ENCODE measurements around the gene SMIM36. TPM values are rescaled to one million over a fixed set of nuclear protein-coding genes. Genes with fewer than 3 reads are reported as not detected.
"Not testable (repeated sequence)": the region's sequence is repeated elsewhere in the genome, so short reads cannot be mapped to it uniquely, and the experiment has no call there.

Gene SMIM36
- total RNA-seq, 2 experiments from 2014 or later = not detected

DNA sequence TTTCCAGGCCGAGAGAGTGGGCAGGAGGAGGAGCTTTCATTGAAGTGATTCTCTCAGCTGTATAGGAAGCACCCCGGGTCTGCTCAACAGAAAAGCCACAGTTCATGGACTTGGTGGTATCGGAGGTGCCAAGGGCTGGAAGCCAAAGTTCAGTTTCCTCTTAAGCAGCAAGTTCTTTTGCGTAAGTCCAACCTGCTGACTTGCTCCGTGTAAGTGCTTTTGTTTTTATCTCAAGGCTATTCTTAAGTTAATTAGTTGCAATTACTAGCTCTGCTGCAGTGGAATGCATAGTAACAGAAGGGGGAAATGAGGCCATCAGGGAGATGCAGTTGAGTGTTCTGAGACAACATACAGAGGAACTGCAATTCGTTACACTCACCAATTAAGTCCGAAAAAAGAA lies 44.6 kb downstream of the SMIM36 start:
- ChIA-PET POLR2A (interaction anchor here (0.6 kb wide), 1 partner anchor 754 kb away, joined by 3 read pairs; no protein-coding TSS in a partner anchor), CTCF (no interaction called here)
- intact Hi-C loops (cut with micrococcal nuclease) = no loop called here
- Mint-ChIP-seq H3K4me3 (no peak overlapping the region), H3K9me3 (no peaks in the 10 kb centered on the region), H3K4me1 (ENCODE audit: low read depth) (peaks cover 4% of the 10 kb centered on the region), H3K27me3 (no peaks in the 10 kb centered on the region), H3K27ac (no peak overlapping the region), H3K36me3 (no peaks in the 10 kb centered on the region)
- no peak for DNase-seq

DNA sequence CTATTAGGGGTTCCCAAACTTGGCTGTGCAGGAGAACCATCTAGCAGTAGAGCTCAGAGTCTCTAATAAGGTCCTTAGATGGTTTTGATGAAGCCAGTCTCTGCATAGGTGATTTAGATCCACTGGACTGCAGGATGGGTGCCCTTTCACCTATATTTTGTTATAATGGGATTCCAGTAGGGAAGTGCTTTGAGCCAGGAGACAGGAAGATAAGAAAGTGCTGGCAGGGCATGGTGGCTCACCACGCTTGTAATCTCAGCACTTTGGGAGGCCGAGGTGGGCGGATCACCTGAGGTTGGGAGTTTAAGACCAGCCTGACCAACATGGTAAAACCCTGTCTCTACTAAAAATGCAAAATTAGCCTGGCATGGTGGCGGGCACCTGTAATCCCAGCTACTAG lies 45.5 kb downstream of the SMIM36 start:
- H3K27me3 Mint-ChIP-seq; H3K4me3 Mint-ChIP-seq; H3K27ac Mint-ChIP-seq; CTCF ChIA-PET; H3K9me3 Mint-ChIP-seq; DNase-seq; H3K36me3 Mint-ChIP-seq; H3K4me1 Mint-ChIP-seq (ENCODE audit: low read depth); intact Hi-C loops (cut with micrococcal nuclease); POLR2A ChIA-PET: not testable (repeated sequence)

DNA sequence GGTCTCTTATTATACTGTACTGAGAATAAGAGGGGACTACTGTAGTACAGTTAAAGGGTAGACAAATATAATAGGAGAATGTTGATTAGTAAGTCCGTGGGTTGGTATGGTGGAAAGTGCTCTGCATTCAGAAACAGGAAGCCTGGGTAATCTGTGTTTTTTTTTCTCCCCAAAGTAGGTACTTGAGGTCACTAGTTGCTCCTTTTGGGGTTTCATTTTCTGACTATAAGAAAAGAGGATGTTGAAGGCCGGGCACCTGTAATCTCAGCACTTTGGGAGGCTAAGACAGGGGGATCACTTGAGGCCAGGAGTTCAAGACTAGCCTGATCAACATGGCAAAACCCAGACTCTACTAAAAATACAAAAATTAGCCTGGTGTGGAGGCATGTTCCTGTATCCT lies 47.7 kb downstream of the SMIM36 start:
- no peak for DNase-seq
- ChIA-PET CTCF (no interaction called here), POLR2A (no interaction called here)
- Mint-ChIP-seq H3K4me3 (no peak overlapping the region), H3K36me3 (no peaks in the 10 kb centered on the region), H3K4me1 (ENCODE audit: low read depth) (peaks cover 14% of the 10 kb centered on the region), H3K27ac (no peak overlapping the region), H3K27me3 (peaks cover 5% of the 10 kb centered on the region), H3K9me3 (no peaks in the 10 kb centered on the region)
- intact Hi-C loops (cut with micrococcal nuclease) = no loop called here

DNA sequence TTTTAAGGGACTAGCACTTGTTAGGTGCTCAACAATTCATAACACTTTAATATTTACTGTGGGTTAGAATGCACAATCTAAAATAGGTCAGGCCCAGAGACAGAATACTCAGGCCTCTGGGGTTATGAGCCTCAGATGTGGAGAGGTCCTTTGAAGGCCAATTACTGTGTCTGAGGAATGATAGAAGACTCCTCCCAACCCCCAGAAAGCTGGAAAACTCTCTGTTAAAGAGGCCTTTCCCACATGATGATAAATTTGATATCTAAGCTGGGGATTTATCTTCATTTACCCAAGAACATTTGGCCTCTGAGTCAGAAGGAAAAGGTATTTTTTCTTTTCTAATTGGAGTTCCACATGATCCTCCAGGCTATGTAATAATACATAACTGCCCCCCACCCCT lies 48.5 kb downstream of the SMIM36 start:
- peaks cover 19% of the 10 kb centered on the region for H3K4me1 Mint-ChIP-seq (ENCODE audit: low read depth)
- peaks cover 8% of the 10 kb centered on the region for H3K27me3 Mint-ChIP-seq
- no peak overlapping the region for H3K27ac Mint-ChIP-seq
- no peaks in the 10 kb centered on the region for H3K9me3 Mint-ChIP-seq
- DNase-seq = no peak
- intact Hi-C loops (cut with micrococcal nuclease) = no loop called here
- CTCF ChIA-PET = no interaction called here
- H3K4me3 Mint-ChIP-seq = no peak overlapping the region
- no peaks in the 10 kb centered on the region for H3K36me3 Mint-ChIP-seq
- POLR2A ChIA-PET = no interaction called here

DNA sequence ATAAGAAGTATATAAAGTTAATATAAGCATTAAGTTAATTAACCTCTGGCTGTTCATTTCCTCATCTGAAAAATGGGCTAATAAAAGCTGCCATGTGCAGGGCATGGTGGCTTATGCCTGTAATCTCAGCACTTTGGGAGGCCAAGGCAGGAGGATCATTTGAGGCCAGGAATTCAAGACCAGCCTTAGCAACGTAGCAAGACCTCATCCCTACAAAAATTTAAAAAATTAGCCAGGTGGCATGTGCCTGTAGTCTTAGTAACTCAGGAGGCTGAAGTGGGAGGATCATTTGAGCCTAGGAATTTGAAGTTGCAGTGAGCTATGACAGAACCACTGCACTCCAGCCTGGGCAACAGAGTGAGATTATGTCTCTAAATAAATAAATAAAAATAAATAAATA lies 49.0 kb downstream of the SMIM36 start:
- H3K36me3 Mint-ChIP-seq = no peaks in the 10 kb centered on the region
- intact Hi-C loops (cut with micrococcal nuclease) = no loop called here
- H3K27me3 Mint-ChIP-seq = peaks cover 9% of the 10 kb centered on the region
- CTCF ChIA-PET = no interaction called here
- POLR2A ChIA-PET = no interaction called here
- DNase-seq = no peak
- peaks cover 19% of the 10 kb centered on the region for H3K4me1 Mint-ChIP-seq (ENCODE audit: low read depth)
- no peak overlapping the region for H3K4me3 Mint-ChIP-seq
- H3K27ac Mint-ChIP-seq = no peak overlapping the region
- no peaks in the 10 kb centered on the region for H3K9me3 Mint-ChIP-seq

DNA sequence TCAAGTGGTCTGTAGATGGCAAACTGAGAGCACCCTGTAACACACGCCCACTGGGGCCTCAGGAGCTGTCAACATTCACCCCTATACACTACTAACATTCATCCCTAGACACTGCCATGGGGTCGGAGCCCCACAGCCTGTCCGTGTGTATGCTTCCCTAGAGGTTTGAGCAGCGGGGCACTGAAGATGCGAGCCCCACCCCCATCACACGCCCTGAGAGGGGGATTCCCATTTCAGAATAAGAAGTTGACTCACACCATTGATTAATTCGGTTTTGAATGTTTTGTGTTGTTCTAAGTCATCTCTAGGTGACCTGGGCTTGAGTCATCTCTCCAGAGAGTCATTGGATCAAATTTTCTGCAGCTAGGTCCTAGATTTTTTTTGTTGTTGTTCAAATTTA lies 52.3 kb downstream of the SMIM36 start:
- no peak overlapping the region for H3K27ac Mint-ChIP-seq
- intact Hi-C loops (cut with micrococcal nuclease) = loop anchor here (1.0 kb wide), 3 partner anchors 23 to 275 kb away; no protein-coding TSS in a partner anchor
- peaks cover 19% of the 10 kb centered on the region for H3K4me1 Mint-ChIP-seq (ENCODE audit: low read depth)
- H3K36me3 Mint-ChIP-seq = no peaks in the 10 kb centered on the region
- no peak overlapping the region for H3K4me3 Mint-ChIP-seq
- H3K27me3 Mint-ChIP-seq = peaks cover 17% of the 10 kb centered on the region
- ChIA-PET CTCF (interaction anchor here (0.8 to 1.1 kb wide), 3 partner anchors 17 to 111 kb away, joined by 3 to 5 read pairs (median 4); no protein-coding TSS in a partner anchor), POLR2A (no interaction called here)
- peak; percentile 81 for DNase-seq
- H3K9me3 Mint-ChIP-seq = no peaks in the 10 kb centered on the region

DNA sequence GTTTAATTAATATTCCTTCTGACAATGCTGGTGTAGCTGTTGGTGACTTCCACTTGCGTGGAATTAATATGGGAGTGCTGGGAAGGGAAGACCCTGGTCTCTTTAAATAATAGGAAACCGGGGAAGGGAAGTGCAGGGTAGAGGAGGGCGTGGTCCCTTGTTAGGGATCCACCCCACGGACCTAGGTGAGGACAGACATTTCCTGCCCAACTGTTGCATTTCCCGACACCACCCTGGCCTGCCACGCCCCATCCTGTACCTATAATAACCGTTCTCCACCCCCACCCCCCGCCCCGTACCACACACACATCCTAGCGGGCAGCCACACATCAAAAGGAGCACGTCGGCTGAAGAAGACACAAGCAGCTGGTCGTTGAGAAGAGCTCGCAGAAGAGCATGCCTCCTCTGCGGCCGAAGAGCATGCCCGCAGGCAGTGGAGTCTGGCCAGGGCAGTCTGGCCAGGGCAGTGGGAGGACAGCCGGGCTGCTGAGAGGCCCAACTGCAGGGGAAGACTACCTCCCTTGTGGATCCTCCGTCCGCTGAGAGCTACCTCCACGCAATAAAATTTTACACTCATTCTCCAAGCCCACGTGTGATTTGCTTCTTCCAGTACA lies 52.9 kb downstream of the SMIM36 start:
- ChIA-PET CTCF (interaction anchor here (0.8 to 1.1 kb wide), 3 partner anchors 17 to 110 kb away, joined by 3 to 5 read pairs (median 4); no protein-coding TSS in a partner anchor), POLR2A (no interaction called here)
- Mint-ChIP-seq H3K27me3 (peaks cover 21% of the 10 kb centered on the region), H3K9me3 (no peaks in the 10 kb centered on the region), H3K4me1 (ENCODE audit: low read depth) (peaks cover 16% of the 10 kb centered on the region), H3K27ac (no peak overlapping the region), H3K4me3 (no peak overlapping the region), H3K36me3 (no peaks in the 10 kb centered on the region)
- intact Hi-C loops (cut with micrococcal nuclease) = no loop called here
- no peak for DNase-seq

DNA sequence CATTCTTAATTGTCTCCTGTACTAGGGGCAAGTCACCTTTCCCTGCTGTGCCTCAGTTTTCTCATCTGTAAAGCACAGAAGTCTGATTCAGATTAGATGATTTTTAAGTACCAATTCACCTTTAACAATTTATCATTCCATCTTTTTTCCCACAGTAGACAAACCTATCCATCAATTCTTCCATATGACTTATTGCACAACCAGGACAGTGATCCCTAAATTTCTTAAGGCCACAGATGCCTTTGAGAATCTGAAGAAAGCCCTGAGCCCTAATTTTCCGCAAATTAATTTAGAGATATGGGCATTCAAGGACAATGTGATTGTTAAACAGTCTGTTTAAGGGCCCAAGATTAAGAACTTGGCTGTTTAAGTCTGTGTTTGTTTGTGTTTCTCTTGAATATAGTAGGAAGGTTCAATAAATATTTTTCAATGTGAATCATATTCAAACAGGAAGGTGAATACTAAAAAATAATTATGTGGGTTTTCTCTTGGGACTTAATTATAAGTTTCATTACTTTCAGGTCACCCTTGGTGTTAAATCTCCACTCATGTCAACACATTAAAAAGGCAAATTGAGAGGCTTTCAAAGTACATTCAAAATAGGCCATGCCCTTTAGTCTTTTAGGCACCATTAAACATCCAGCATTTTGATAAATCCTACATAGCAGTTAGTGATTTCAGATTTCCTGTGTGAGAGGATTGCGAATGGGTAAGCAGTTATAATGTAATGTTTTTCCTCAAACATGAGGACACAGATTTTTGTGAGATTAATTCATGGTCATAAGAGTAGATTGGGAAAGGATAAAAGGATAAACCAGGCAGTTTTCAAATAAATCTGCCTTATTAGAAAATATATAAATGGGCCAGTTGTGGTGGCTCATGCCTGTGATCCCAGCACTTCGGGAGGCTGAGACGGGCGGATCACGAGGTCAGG lies 54.7 kb downstream of the SMIM36 start:
- Mint-ChIP-seq H3K36me3 (no peaks in the 10 kb centered on the region), H3K27me3 (peaks cover 21% of the 10 kb centered on the region), H3K9me3 (no peaks in the 10 kb centered on the region), H3K4me1 (ENCODE audit: low read depth) (peaks cover 16% of the 10 kb centered on the region), H3K27ac (no peak overlapping the region), H3K4me3 (no peak overlapping the region)
- ChIA-PET CTCF (no interaction called here), POLR2A (no interaction called here)
- DNase-seq = no peak
- intact Hi-C loops (cut with micrococcal nuclease) = no loop called here

DNA sequence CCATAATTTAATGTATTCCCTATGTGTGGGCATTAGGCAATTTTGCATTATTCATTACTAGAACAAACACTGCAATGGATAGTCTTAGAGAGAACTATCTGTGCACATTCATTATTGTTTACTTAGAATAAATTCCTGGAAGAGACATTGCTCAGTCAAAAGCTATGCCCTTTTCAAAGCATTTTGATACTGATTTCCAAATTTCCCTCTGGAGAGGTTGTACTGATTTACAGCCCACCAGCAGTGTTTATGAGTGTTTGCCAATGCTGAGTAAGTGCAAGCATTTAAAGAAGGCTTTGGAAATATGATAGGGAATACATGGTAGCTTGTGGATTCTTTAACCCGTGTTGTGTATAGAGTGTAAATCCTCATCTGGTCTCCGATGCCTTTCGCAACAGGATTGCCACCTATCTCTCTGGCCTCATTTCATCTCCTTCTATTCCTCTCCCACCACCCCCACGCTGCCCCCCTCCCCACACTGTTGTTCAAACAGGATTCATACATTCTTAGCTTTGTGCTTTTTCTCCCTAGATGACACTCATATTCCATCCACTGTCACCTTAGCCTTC lies 56.3 kb downstream of the SMIM36 start:
- H3K36me3 Mint-ChIP-seq = no peaks in the 10 kb centered on the region
- peaks cover 18% of the 10 kb centered on the region for H3K4me1 Mint-ChIP-seq (ENCODE audit: low read depth)
- H3K27ac Mint-ChIP-seq = no peak overlapping the region
- ChIA-PET POLR2A (no interaction called here), CTCF (no interaction called here)
- peaks cover 22% of the 10 kb centered on the region for H3K27me3 Mint-ChIP-seq
- no peak overlapping the region for H3K4me3 Mint-ChIP-seq
- intact Hi-C loops (cut with micrococcal nuclease) = no loop called here
- no peaks in the 10 kb centered on the region for H3K9me3 Mint-ChIP-seq
- DNase-seq = no peak

DNA sequence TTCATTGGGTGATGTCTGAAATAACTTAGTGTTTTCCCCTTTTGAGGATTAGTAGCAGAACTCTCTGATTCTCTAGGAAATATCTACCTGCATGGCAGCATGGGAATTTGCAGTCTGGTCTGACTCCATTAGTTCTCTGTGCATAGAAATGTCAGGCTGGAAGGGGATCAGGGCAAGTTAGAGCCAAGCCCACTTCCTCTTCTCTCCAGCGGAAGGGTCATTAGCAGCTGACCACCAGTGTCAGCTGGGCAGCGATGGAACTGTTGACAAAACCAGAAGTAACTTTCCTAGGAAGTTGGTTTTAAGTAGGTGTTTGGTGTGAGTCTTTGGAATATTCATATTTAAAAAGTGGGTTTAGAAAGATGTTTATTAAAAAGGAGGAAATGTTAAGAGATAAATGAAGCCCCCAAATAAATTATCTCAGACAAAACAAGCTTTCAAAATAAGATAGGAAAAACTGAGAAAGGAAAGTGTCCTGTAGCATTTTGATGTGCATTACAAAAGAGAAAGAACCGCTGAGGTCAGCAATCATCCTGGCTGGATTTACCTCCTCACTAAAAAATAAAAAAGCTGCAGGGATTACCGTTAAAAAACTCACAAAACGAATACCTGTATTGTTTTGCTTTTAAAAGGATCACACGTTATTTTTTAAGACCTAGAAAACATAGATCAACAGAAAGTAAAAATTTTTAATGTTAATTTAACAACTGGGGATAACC lies 57.3 kb downstream of the SMIM36 start:
- CTCF ChIA-PET = no interaction called here
- peaks cover 21% of the 10 kb centered on the region for H3K27me3 Mint-ChIP-seq
- H3K4me3 Mint-ChIP-seq = no peak overlapping the region
- intact Hi-C loops (cut with micrococcal nuclease) = no loop called here
- peaks cover 11% of the 10 kb centered on the region for H3K4me1 Mint-ChIP-seq (ENCODE audit: low read depth)
- no peak for DNase-seq
- no peaks in the 10 kb centered on the region for H3K36me3 Mint-ChIP-seq
- no peaks in the 10 kb centered on the region for H3K9me3 Mint-ChIP-seq
- H3K27ac Mint-ChIP-seq = no peak overlapping the region
- POLR2A ChIA-PET = no interaction called here

DNA sequence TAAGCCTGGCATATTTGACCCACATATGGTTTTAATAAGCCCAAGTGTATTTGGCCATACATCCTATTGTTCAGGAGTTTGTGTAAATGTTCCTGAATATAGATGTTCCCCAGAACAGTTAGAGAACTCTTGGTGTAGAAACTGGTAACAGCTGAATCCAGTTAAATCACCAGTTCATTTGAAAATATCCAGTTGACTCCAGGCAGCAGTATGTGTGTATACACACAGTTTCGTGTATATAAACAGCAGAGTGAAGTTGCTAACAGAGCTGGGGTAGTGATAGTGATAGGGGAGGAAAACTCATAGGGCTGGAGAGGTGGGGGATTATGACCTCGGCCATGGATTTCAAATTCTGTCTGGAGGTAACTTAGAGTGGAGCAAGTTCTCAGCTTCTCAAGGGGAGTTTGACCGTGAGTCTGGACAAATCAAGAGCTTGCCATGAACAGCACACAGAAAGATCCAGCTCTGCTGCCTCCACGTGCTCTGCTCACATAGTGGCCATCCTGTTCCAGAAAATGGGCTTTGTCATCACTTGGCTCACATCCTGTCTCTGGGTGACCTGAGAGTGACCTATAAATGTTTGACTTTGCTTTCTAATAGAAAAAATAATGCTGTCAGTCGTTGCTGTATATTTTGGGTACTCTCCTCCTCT lies 59.0 kb downstream of the SMIM36 start:
- Mint-ChIP-seq H3K27me3 (peaks cover 15% of the 10 kb centered on the region), H3K9me3 (no peaks in the 10 kb centered on the region), H3K27ac (no peak overlapping the region), H3K4me3 (no peak overlapping the region), H3K36me3 (no peaks in the 10 kb centered on the region), H3K4me1 (ENCODE audit: low read depth) (peaks cover 2% of the 10 kb centered on the region)
- intact Hi-C loops (cut with micrococcal nuclease) = no loop called here
- no peak for DNase-seq
- ChIA-PET POLR2A (no interaction called here), CTCF (interaction anchor here (1.1 kb wide), 1 partner anchor 74 kb away, joined by 3 read pairs; no protein-coding TSS in a partner anchor)

DNA sequence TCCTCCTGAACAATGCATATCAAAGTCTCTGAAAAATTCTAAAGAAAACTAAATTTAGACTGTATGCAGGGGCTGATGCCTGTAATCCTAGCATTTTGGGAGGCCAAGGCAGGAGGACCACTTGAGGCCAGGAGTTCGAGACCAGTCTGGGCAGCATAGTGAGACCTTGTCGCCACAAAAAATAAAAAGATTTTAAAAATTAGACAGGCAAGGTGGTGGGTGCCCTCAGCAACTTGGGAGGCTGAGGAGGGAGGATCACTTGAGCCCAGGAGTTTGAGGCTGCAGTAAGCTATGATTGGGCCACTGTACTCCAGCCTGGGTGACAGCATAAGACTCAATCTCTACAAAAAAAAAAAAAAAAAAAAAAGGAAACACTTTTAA lies 59.5 kb downstream of the SMIM36 start:
- Mint-ChIP-seq H3K4me3 (no peak overlapping the region), H3K27me3 (peaks cover 14% of the 10 kb centered on the region), H3K36me3 (no peaks in the 10 kb centered on the region), H3K9me3 (no peaks in the 10 kb centered on the region), H3K4me1 (ENCODE audit: low read depth) (peaks cover 2% of the 10 kb centered on the region), H3K27ac (no peak overlapping the region)
- no peak for DNase-seq
- intact Hi-C loops (cut with micrococcal nuclease) = no loop called here
- ChIA-PET POLR2A (no interaction called here), CTCF (no interaction called here)
